Heart right ventricle (tissue), 16 donors: ENCODE data around the gene POU1F1. TPM values are rescaled to one million over a fixed set of nuclear protein-coding genes. Genes with fewer than 3 reads are reported as not detected.
A peak's percentile ranks its signal among the peaks of the same experiment; 100 is the strongest.

ENCODE experiments used
- ATAC-seq, 8 donors: fragments of 200-7000 bp; cut with Tn5 transposase; one replicate each; pipeline ENCODE4 v1.9.1; 2020; ENCODE audit warnings: mild to moderate bottlenecking in 8 of 8, moderate library complexity in 8 of 8, moderate number of reproducible peaks in 1 of 8
- DNase-seq, 2 donors: peaks; one replicate each; pipeline ENCODE4 v3.0.0-alpha.2; 2020
- H3K27ac ChIP-seq, 10 donors: fragments of 200-600 bp; sonication (generic) in 2 of 10; one replicate each; pipeline versions ENCODE4 v1.5.0 to v1.8.0; 2020 to 2022; ENCODE audit warnings: mild to moderate bottlenecking in 3 of 10
- H3K27me3 ChIP-seq, 7 donors: fragments of 200-600 bp; one replicate each; pipeline ENCODE4 v1.8.0; 2021 to 2022; ENCODE audit warnings: mild to moderate bottlenecking in 2 of 7
- H3K36me3 ChIP-seq, 9 donors: fragments of 200-600 bp; sonication (generic) in 1 of 9; one replicate each; pipeline versions ENCODE4 v1.5.0 to v1.8.0; 2020 to 2022; ENCODE audit warnings: mild to moderate bottlenecking in 2 of 9
- H3K4me1 ChIP-seq, 9 donors: fragments of 200-600 bp; sonication (generic) in 1 of 9; one replicate each; pipeline versions ENCODE4 v1.5.0 to v1.8.0; 2020 to 2022; ENCODE audit warnings: mild to moderate bottlenecking in 4 of 9
- H3K4me3 ChIP-seq, 10 donors: fragments of 200-600 bp; sonication (generic) in 2 of 10; one replicate each; pipeline versions ENCODE4 v1.5.0 to v1.8.0; 2020 to 2022; ENCODE audit warnings: mild to moderate bottlenecking in 7 of 10, moderate library complexity in 2 of 10
- H3K9me3 ChIP-seq, 11 donors: fragments of 200-600 bp in 10 of 11; sonication (generic) in 2 of 11; one replicate each; pipeline versions ENCODE4 v1.5.0 to v1.8.0; 2013 to 2022; ENCODE audit warnings: mild to moderate bottlenecking in 2 of 11, control low read depth in 1 of 11, moderate library complexity in 1 of 11
- CTCF ChIP-seq, 9 donors: fragments of 200-600 bp; sonication (generic) in 2 of 9; IDR thresholded peaks; one replicate each; pipeline versions ENCODE4 v1.5.0 to v1.8.0; 2021 to 2022; ENCODE audit warnings: antibody characterized with exemption in 9 of 9, mild to moderate bottlenecking in 5 of 9, moderate library complexity in 1 of 9
- WGBS, 2 donors: extraction: QIAGEN DNeasy Blood & Tissue Kit; methylation state at CpG; one replicate each; pipeline ENCODE4 v1.1.7; 2013; ENCODE audit warnings: inconsistent platforms in 1 of 2; 5-methylcytosine and 5-hydroxymethylcytosine counted together
- intact Hi-C, 10 donors: fragments of 100-400 bp; cut with DNase I; formaldehyde crosslinking; loops; one replicate each; pipeline versions ENCODE4 v1.11.1 to v1.14.2; 2022
- polyA plus RNA-seq, 2 donors: library from polyadenylated mRNA; stranded (reverse); fragments of 200-250 nt; gene quantifications; one replicate each; pipeline ENCODE4 v1.2.3, GENCODE V29; 2013
- total RNA-seq, 10 donors: library from RNA; stranded (reverse); fragmentation: NEBNext Ultra II Directional in 3 of 10; extraction: Animal tissue kit (Norgen Biotek cat#: 25700) in 3 of 10; gene quantifications; one replicate each; pipeline versions ENCODE4 v1.2.1 to v1.2.4, GENCODE V29; 2021 to 2023
- donor health status: Arrhythmogenic right ventricular cardiomyopathy.
- donor health status: ischemic (EF 13 %, LVEDD 7.1; RV severe dilation, severe dysfunction).
- donor health status: healthy with polysubstance abuse.
- donor health status: DM: no; HTN: yes; CAD: no.
- donor health status: DM: no; HTN: no; CAD: no.
- donor health status: ischemic (EF 25% LVEDD 6.9; RV normal size, moderate dysfunction).
- donor health status: ischemic (EF 25% LVEDD 5.7; RV mildly dilated, moderate dysfunction).
- donor health status: healthy.
- donor health status: DM: yes; HTN: yes; CAD: no.
- donor health status: Ischemic cardiomyopathy.
- donor health status: ischemic (EF 35%, LVEDD 5.7; RV mildly dilated, moderate dysfunction).
- donor health status: nonischemic (EF 11% LVEDD 7.7; RV severe dilation, severe dysfunction).
- donor health status: DM: yes; HTN: yes; CAD: no.
- donor health status: PGD.
- donor health status: ischemic (EF 29% LVEDD 5.4; RV normal size, mild dysfunction).
- donor health status: nonischemic (EF 23%, LVEDD 6.1; RV moderate dilation, normal function).

Gene POU1F1
- total and polyA plus RNA-seq, 12 donors, result not detected

DNA sequence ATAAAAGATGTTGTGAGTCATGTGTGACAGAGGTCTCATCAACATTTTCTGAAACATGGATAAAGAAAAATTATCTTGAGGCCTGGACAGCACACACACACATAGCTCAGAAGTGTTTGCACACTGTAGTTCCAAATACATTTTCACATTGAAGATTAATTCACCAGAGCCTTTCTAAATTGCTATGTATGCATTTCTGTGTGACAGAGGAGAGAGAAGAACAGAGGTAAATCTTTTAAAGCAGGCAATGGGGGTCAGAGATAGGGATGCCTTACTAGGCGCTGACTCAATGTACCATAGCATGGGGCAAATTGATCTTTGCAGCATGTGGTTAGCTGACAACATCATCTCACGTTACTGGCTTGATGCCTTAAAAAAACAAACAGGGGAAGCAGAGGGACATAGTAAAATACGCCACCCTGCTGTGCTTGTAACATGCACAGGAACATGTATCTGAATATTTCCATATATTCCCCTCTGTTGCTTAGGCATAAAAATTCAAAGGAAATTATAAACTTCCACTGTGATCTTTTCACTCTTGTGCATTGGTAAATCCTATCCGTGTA is 7.7 kb downstream of the POU1F1 start:
- Histone ChIP-seq H3K27ac (no peak overlapping the region), H3K4me1 (peaks cover 0 to 11% (median 6%) of the 10 kb centered on the region in 9 donors), H3K4me3 (no peak overlapping the region), H3K27me3 (no peaks in the 10 kb centered on the region), H3K36me3 (no peaks in the 10 kb centered on the region), H3K9me3 (no peaks in the 10 kb centered on the region)
- ATAC-seq, result no peak
- WGBS, 2 donors, result 80 to 81% methylated on average over 4 of the region's 4 CpGs
- intact Hi-C loops, result no loop called here
- no peak for DNase-seq
- no peak for TF ChIP-seq CTCF (IDR thresholded peaks at IDR 0.05)

GRCh38 chr3:87267953-87268645 is 8.3 kb downstream of the POU1F1 start:
- intact Hi-C loops, result no loop called here
- WGBS, 2 donors, result 82 to 85% methylated on average over 8 of the region's 8 CpGs
- ATAC-seq (no peak), DNase-seq (no peak)
- Histone ChIP-seq H3K4me1 (peaks cover 0 to 11% (median 6%) of the 10 kb centered on the region in 9 donors), H3K27me3 (no peaks in the 10 kb centered on the region), H3K9me3 (no peaks in the 10 kb centered on the region), H3K27ac (no peak overlapping the region), H3K4me3 (no peak overlapping the region), H3K36me3 (no peaks in the 10 kb centered on the region)
- TF ChIP-seq CTCF (IDR thresholded peaks at IDR 0.05), result no peak

DNA sequence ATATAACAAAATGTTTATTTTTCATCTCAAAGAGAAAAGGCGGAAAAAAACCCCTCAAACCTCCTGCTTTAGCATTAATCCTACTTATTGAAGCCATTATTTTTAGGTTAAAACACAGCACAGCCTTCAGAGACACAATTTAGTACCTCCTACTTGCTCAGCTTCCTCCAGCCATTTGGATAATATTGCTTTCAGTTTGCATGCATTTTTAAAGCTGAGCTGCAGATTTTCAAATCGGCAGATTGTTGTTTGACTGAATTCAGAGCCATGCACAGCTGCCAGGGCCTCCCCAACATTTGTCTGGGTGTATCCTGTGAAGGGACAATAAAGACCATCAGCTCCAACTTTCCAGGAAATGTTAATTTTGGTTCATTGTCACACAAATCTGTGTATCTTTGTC is 14.5 kb downstream of the POU1F1 start:
- Histone ChIP-seq H3K4me3 (no peak overlapping the region), H3K27me3 (no peaks in the 10 kb centered on the region), H3K4me1 (no peaks in the 10 kb centered on the region), H3K27ac (no peak overlapping the region), H3K9me3 (no peaks in the 10 kb centered on the region), H3K36me3 (peaks cover 0 to 1% (median 0%) of the 10 kb centered on the region in 9 donors)
- TF ChIP-seq CTCF (IDR thresholded peaks at IDR 0.05), result no peak
- DNase-seq (no peak), ATAC-seq (no peak)
- 68 to 72% methylated on average over 2 of the region's 2 CpGs for WGBS, 2 donors
- intact Hi-C loops, result no loop called here

DNA sequence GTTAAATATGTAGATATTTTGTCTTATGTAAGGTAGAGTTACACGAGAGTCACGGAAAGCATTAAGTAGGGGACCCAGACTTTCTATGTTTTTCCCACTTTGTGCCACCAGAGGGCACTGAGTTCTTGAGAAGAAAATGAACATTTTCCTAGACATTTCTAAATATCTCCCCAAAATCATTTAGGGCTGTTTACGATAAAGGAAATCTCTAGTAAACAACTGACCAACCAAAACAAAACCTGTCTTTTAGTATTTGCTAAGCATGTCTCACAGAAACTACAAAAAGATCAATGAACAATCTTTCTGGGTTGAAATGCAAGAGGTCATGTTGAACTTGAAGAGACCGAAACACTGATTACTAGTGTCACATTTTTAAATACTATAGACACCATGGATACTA is 16.1 kb downstream of the POU1F1 start:
- Histone ChIP-seq H3K9me3 (no peaks in the 10 kb centered on the region), H3K4me1 (no peaks in the 10 kb centered on the region), H3K27ac (no peak overlapping the region), H3K4me3 (no peak overlapping the region), H3K27me3 (no peaks in the 10 kb centered on the region), H3K36me3 (peaks cover 0 to 18% (median 0%) of the 10 kb centered on the region in 9 donors)
- peak; percentile 18 to 76 (median 61) for TF ChIP-seq CTCF (IDR thresholded peaks at IDR 0.05)
- WGBS, 2 donors, result 39 to 51% methylated on average over 4 of the region's 4 CpGs
- no peak for ATAC-seq
- DNase-seq, result no peak
- intact Hi-C loops, result no loop called here
